ENCODE measurements around the gene EXOSC5. TPM values are rescaled to one million over a fixed set of nuclear protein-coding genes. Genes with fewer than 3 reads are reported as not detected.
A peak's percentile ranks its signal among the peaks of the same experiment; 100 is the strongest.

Gene EXOSC5
- total and polyA plus RNA-seq, 9 of the 15 experiments (the other 6 are each of a cell fraction or from before 2014, with no cell fraction given): 10.9 to 75.5 (median 37.8) TPM

DNA sequence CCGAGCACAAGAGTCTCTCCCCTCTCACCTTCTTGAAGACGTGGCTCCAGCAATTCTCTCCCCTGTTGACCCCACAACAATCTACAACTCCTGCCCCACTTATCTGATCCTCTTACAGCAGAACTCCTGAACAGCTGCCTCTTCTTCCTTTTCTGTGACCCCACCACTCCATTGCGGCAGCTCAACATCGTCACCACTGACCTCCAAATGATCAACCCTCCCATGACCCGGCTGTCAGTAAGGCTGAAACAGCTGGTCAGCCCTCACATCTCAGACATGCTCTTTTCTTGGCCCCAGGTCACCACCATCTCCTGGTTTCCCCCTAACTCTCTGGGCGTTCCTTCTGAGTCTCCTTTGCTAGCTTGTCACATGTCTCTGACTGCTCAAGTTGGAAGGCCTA lies 1.8 kb downstream of the EXOSC5 start (continued):
- TF ChIP-seq, protein P1, sequence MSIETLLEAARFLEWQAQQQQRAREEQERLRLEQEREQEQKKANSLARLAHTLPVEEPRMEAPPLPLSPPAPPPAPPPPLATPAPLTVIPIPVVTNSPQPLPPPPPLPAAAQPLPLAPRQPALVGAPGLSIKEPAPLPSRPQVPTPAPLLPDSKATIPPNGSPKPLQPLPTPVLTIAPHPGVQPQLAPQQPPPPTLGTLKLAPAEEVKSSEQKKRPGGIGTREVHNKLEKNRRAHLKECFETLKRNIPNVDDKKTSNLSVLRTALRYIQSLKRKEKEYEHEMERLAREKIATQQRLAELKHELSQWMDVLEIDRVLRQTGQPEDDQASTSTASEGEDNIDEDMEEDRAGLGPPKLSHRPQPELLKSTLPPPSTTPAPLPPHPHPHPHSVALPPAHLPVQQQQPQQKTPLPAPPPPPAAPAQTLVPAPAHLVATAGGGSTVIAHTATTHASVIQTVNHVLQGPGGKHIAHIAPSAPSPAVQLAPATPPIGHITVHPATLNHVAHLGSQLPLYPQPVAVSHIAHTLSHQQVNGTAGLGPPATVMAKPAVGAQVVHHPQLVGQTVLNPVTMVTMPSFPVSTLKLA (conservative IDR thresholded peaks at IDR 0.05): 0 out of 4 replicates have a peak, but pooled peaks have one; percentile 45 to 46
- TF ChIP-seq, protein P2, sequence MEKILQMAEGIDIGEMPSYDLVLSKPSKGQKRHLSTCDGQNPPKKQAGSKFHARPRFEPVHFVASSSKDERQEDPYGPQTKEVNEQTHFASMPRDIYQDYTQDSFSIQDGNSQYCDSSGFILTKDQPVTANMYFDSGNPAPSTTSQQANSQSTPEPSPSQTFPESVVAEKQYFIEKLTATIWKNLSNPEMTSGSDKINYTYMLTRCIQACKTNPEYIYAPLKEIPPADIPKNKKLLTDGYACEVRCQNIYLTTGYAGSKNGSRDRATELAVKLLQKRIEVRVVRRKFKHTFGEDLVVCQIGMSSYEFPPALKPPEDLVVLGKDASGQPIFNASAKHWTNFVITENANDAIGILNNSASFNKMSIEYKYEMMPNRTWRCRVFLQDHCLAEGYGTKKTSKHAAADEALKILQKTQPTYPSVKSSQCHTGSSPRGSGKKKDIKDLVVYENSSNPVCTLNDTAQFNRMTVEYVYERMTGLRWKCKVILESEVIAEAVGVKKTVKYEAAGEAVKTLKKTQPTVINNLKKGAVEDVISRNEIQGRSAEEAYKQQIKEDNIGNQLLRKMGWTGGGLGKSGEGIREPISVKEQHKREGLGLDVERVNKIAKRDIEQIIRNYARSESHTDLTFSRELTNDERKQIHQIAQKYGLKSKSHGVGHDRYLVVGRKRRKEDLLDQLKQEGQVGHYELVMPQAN (IDR thresholded peaks at IDR 0.05; ENCODE audit: borderline replicate concordance): peak; percentile 56; the same call in 1 of the 2 replicates
- no peak for TF ChIP-seq RBM17 (IDR thresholded peaks at IDR 0.05; ENCODE audit: borderline replicate concordance, low read depth, low read length)
- no peak for TF ChIP-seq SNRNP70 (optimal IDR thresholded peaks at IDR 0.05; ENCODE audit: low read depth, low read length)
- TF ChIP-seq SNIP1 (IDR thresholded peaks at IDR 0.05; ENCODE audit: low read depth): no peak
- TF ChIP-seq SRSF1 (IDR thresholded peaks at IDR 0.05; ENCODE audit: low read depth, low read length): no peak
- TF ChIP-seq ZNF212 (CRISPR knock-in tag; IDR thresholded peaks at IDR 0.05): no peak
- no peak for TF ChIP-seq ZNF57 (CRISPR knock-in tag; IDR thresholded peaks at IDR 0.05)
- TF ChIP-seq FOS (IDR thresholded peaks at IDR 0.05; ENCODE audit: extremely low read depth, insufficient read length): no peak
- TF ChIP-seq, protein P3, sequence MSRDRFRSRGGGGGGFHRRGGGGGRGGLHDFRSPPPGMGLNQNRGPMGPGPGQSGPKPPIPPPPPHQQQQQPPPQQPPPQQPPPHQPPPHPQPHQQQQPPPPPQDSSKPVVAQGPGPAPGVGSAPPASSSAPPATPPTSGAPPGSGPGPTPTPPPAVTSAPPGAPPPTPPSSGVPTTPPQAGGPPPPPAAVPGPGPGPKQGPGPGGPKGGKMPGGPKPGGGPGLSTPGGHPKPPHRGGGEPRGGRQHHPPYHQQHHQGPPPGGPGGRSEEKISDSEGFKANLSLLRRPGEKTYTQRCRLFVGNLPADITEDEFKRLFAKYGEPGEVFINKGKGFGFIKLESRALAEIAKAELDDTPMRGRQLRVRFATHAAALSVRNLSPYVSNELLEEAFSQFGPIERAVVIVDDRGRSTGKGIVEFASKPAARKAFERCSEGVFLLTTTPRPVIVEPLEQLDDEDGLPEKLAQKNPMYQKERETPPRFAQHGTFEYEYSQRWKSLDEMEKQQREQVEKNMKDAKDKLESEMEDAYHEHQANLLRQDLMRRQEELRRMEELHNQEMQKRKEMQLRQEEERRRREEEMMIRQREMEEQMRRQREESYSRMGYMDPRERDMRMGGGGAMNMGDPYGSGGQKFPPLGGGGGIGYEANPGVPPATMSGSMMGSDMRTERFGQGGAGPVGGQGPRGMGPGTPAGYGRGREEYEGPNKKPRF (IDR thresholded peaks at IDR 0.05; ENCODE audit: low read depth, low read length): no peak
- TF ChIP-seq EP300 (IDR thresholded peaks at IDR 0.05; ENCODE audit: low read length): no peak
- TF ChIP-seq OTX1 (CRISPR knock-in tag; IDR thresholded peaks at IDR 0.05): no peak
- TF ChIP-seq, protein P4, sequence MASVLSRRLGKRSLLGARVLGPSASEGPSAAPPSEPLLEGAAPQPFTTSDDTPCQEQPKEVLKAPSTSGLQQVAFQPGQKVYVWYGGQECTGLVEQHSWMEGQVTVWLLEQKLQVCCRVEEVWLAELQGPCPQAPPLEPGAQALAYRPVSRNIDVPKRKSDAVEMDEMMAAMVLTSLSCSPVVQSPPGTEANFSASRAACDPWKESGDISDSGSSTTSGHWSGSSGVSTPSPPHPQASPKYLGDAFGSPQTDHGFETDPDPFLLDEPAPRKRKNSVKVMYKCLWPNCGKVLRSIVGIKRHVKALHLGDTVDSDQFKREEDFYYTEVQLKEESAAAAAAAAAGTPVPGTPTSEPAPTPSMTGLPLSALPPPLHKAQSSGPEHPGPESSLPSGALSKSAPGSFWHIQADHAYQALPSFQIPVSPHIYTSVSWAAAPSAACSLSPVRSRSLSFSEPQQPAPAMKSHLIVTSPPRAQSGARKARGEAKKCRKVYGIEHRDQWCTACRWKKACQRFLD (CRISPR knock-in tag; IDR thresholded peaks at IDR 0.05): no peak
- no peak for TF ChIP-seq ZNF75A (CRISPR knock-in tag; IDR thresholded peaks at IDR 0.05)
- no peak for TF ChIP-seq ZNF253 (CRISPR knock-in tag; conservative IDR thresholded peaks at IDR 0.05)
- TF ChIP-seq, protein P5, sequence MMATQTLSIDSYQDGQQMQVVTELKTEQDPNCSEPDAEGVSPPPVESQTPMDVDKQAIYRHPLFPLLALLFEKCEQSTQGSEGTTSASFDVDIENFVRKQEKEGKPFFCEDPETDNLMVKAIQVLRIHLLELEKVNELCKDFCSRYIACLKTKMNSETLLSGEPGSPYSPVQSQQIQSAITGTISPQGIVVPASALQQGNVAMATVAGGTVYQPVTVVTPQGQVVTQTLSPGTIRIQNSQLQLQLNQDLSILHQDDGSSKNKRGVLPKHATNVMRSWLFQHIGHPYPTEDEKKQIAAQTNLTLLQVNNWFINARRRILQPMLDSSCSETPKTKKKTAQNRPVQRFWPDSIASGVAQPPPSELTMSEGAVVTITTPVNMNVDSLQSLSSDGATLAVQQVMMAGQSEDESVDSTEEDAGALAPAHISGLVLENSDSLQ (IDR thresholded peaks at IDR 0.05): no peak; the same call in 1 of the 2 replicates
- TF ChIP-seq, protein P6, sequence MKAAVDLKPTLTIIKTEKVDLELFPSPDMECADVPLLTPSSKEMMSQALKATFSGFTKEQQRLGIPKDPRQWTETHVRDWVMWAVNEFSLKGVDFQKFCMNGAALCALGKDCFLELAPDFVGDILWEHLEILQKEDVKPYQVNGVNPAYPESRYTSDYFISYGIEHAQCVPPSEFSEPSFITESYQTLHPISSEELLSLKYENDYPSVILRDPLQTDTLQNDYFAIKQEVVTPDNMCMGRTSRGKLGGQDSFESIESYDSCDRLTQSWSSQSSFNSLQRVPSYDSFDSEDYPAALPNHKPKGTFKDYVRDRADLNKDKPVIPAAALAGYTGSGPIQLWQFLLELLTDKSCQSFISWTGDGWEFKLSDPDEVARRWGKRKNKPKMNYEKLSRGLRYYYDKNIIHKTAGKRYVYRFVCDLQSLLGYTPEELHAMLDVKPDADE (conservative IDR thresholded peaks at IDR 0.05; ENCODE audit: control insufficient read depth, low read depth, low read length): no peak
- no peak for TF ChIP-seq PRMT5 (CRISPR knock-in tag; IDR thresholded peaks at IDR 0.05)
- no peak for TF ChIP-seq GABPA (tag; conservative IDR thresholded peaks at IDR 0.05; ENCODE audit: low read depth)
